Lower leg skin (tissue), 4 donors: ENCODE measurements around the gene KLF6. TPM values are rescaled to one million over a fixed set of nuclear protein-coding genes. Genes with fewer than 3 reads are reported as not detected.

ENCODE experiments used
- DNase-seq, 2 donors: peaks; one replicate each; pipeline ENCODE4 v3.0.0-alpha.2; 2019; ENCODE audit warnings: low spot score in 2 of 2
- H3K4me3 ChIP-seq: fragments of 200-600 bp; sonication (generic); 2 replicates; pipeline ENCODE4 v1.5.1; 2017; ENCODE audit warnings: mild to moderate bottlenecking, low read depth; ENCODE audit not compliant: poor library complexity, severe bottlenecking
- CTCF ChIP-seq, 3 donors: fragments of 450-650 bp; IDR thresholded peaks; one replicate each; pipeline ENCODE4 v1.5.1; 2016; ENCODE audit warnings: antibody characterized with exemption in 3 of 3, mild to moderate bottlenecking in 3 of 3, moderate library complexity in 2 of 3
- POLR2A ChIP-seq, 2 donors: fragments of 450-650 bp; IDR thresholded peaks; one replicate each; pipeline ENCODE4 v1.6.1; 2016 to 2017; ENCODE audit warnings: antibody characterized with exemption in 2 of 2, mild to moderate bottlenecking in 1 of 2, moderate library complexity in 1 of 2
- WGBS, 2 donors: methylation state at CpG; one replicate each; pipeline ENCODE4 v1.1.5; 2018; 5-methylcytosine and 5-hydroxymethylcytosine counted together
- intact Hi-C: fragments of 100-400 bp; cut with DNase I; formaldehyde crosslinking; loops from one replicate; pipeline ENCODE4 v1.15.0; 2023; ENCODE audit warnings: low total_unique reads
- total RNA-seq, 4 donors: library from RNA; depleted of rRNA; stranded (reverse); fragments of >200 nt; gene quantifications; one replicate each; pipeline ENCODE4 v1.1.0, GENCODE V29; 2016

Gene KLF6
- total RNA-seq, 4 donors from 2014 or later = 127 to 533 (median 179) TPM

GRCh38 chr10:3813986-3814837, 29.2 kb upstream of the KLF6 start:
- H3K4me3 ChIP-seq = no peak overlapping the region
- 77 to 85% methylated on average over 15 of the region's 15 CpGs for WGBS, 2 donors
- no peak for DNase-seq
- TF ChIP-seq POLR2A (IDR thresholded peaks at IDR 0.05) = no peak
- no peak for TF ChIP-seq CTCF (IDR thresholded peaks at IDR 0.05)
- intact Hi-C loops = no loop called here

- TF ChIP-seq CTCF (IDR thresholded peaks at IDR 0.05) (no peak), POLR2A (IDR thresholded peaks at IDR 0.05) (no peak)
- 93 to 94% methylated on average over 4 of the region's 4 CpGs for WGBS, 2 donors
- intact Hi-C loops = no loop called here
- DNase-seq = no peak
- no peak overlapping the region for H3K4me3 ChIP-seq
Measured at GRCh38 chr10:3813267-3813666, 28.3 kb upstream of the KLF6 start.

- DNase-seq = no peak
- 77 to 85% methylated on average over 7 of the region's 7 CpGs for WGBS, 2 donors
- no peak overlapping the region for H3K4me3 ChIP-seq
- intact Hi-C loops = no loop called here
- TF ChIP-seq POLR2A (IDR thresholded peaks at IDR 0.05) (no peak), CTCF (IDR thresholded peaks at IDR 0.05) (no peak)
Measured at GRCh38 chr10:3812141-3812540, 27.1 kb upstream of the KLF6 start.

- intact Hi-C loops = no loop called here
- H3K4me3 ChIP-seq = no peak overlapping the region
- no peak for TF ChIP-seq CTCF (IDR thresholded peaks at IDR 0.05)
- TF ChIP-seq POLR2A (IDR thresholded peaks at IDR 0.05) = no peak
- 14 to 29% methylated on average over 7 of the region's 7 CpGs for WGBS, 2 donors
- DNase-seq = no peak
Measured at GRCh38 chr10:3811291-3811870, 26.4 kb upstream of the KLF6 start.

- WGBS, 2 donors = 96% methylated on average over 6 of the region's 6 CpGs
- intact Hi-C loops = no loop called here
- no peak overlapping the region for H3K4me3 ChIP-seq
- TF ChIP-seq POLR2A (IDR thresholded peaks at IDR 0.05) (no peak), CTCF (IDR thresholded peaks at IDR 0.05) (no peak)
- no peak for DNase-seq
Measured at GRCh38 chr10:3808689-3809199, 23.7 kb upstream of the KLF6 start.
